Measurements from ENCODE around the gene NDC1. TPM values are rescaled to one million over a fixed set of nuclear protein-coding genes. Genes with fewer than 3 reads are reported as not detected.
A peak's percentile ranks its signal among the peaks of the same experiment; 100 is the strongest.

The NDC1 gene
- total RNA-seq, 2 donors from 2014 or later = 32.4 to 38.7 TPM

- 94% methylated on average over 5 to 7 of the region's 7 CpGs for WGBS, 2 experiments (ENCODE audit: insufficient coverage in 1 of 2, insufficient read length in 1 of 2)
- Histone ChIP-seq H3K9me3 (ENCODE audit: control insufficient read depth, low read length) (no peaks in the 10 kb centered on the region), H3K4me3 (ENCODE audit: low read length) (no peak overlapping the region), H3K36me3 (ENCODE audit: control insufficient read depth, insufficient read depth, low read length) (no peaks in the 10 kb centered on the region), H3K4me1 (ENCODE audit: control insufficient read depth, insufficient read depth, low read length) (no peaks in the 10 kb centered on the region), H3K9ac (ENCODE audit: extremely low read depth, low read length, poor library complexity, severe bottlenecking) (no peak overlapping the region), H3K27ac (ENCODE audit: low read depth, low read length) (no peak overlapping the region), H3K27me3 (ENCODE audit: control insufficient read depth, insufficient read depth, low read length, poor library complexity, severe bottlenecking) (peaks cover 7% of the 10 kb centered on the region)
- Mint-ChIP-seq H3K9me3 (no peaks in the 10 kb centered on the region), H3K4me1 (peaks cover 14% of the 10 kb centered on the region), H3K36me3 (ENCODE audit: low read depth) (no peaks in the 10 kb centered on the region), H3K27me3 (ENCODE audit: insufficient read depth) (no peaks in the 10 kb centered on the region), H3K27ac (no peak overlapping the region), H3K4me3 (no peak overlapping the region)
- DNase-seq = no peak
- no peak for TF ChIP-seq CTCF (conservative IDR thresholded peaks at IDR 0.05)
Measured at GRCh38 chr1:53727461-53728092, 110.5 kb downstream of the NDC1 start.

DNA sequence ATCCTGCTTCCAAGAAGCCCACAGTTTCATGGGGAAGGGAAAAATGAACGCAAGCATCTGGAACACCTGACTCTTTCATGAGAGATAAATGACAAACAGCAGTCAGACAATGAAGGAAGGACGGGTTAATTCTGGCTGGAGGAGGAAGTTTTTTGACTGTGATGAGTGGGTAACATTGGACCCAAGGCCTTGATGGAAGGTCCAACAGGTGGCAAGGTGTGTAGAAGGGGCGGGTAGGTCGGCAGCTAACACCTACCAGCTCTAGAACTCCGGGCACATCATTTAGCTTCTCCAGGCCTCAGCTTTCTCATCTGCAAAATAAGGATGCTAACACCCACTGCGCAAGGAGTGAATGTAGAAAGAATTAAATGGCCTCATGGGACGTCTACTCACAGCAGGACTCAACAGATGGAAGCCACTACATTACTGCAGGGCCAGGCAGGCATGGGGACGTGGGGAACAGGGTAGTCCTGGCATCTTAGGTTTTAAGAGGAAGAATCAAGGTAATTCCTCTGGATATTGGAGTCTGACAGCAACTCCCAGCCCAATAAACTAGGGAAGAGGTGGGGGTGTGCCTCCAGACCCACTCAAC lies 112.0 kb downstream of the NDC1 start:
- no peak overlapping the region for H3K4me3 Mint-ChIP-seq
- TF ChIP-seq CTCF (conservative IDR thresholded peaks at IDR 0.05) = no peak
- H3K36me3 ChIP-seq (ENCODE audit: control insufficient read depth, insufficient read depth, low read length) = no peaks in the 10 kb centered on the region
- no peak overlapping the region for H3K4me3 ChIP-seq (ENCODE audit: low read length)
- DNase-seq = no peak
- no peak overlapping the region for H3K27ac Mint-ChIP-seq
- H3K9me3 Mint-ChIP-seq = no peaks in the 10 kb centered on the region
- H3K4me1 ChIP-seq (ENCODE audit: control insufficient read depth, insufficient read depth, low read length) = no peaks in the 10 kb centered on the region
- H3K27me3 ChIP-seq (ENCODE audit: control insufficient read depth, insufficient read depth, low read length, poor library complexity, severe bottlenecking) = peaks cover under 1% of the 10 kb centered on the region
- peaks cover 14% of the 10 kb centered on the region for H3K4me1 Mint-ChIP-seq
- H3K9ac ChIP-seq (ENCODE audit: extremely low read depth, low read length, poor library complexity, severe bottlenecking) = no peak overlapping the region
- WGBS, 2 experiments (ENCODE audit: insufficient coverage in 1 of 2, insufficient read length in 1 of 2) = 92 to 96% methylated on average over 7 to 8 of the region's 8 CpGs
- no peaks in the 10 kb centered on the region for H3K36me3 Mint-ChIP-seq (ENCODE audit: low read depth)
- H3K9me3 ChIP-seq (ENCODE audit: control insufficient read depth, low read length) = no peaks in the 10 kb centered on the region
- H3K27me3 Mint-ChIP-seq (ENCODE audit: insufficient read depth) = no peaks in the 10 kb centered on the region
- H3K27ac ChIP-seq (ENCODE audit: low read depth, low read length) = no peak overlapping the region

DNA sequence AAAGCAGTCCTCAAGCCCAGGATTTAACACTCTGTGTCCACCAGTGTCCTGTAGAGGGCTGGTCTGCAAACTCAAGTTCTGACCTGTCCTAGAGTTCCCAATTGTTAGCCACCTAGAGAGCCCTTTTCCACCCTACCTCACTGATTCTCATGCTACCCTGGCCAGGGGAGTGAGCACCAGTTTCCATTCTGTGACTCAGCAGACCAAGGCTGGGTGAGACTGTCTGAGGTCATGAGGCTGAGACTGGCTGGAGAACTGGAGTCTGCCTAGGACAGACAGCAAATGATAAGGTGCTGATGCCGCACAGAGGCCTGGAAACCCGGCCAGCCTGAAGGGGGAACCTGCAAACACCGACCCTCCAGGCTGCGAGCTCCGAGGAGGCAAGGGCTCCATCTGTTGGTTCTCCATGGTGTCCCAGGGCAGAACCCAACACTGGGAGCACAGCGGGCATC lies 112.8 kb downstream of the NDC1 start:
- 38 to 42% methylated on average over 4 to 6 of the region's 6 CpGs for WGBS, 2 experiments (ENCODE audit: insufficient coverage in 1 of 2, insufficient read length in 1 of 2)
- Mint-ChIP-seq H3K27me3 (ENCODE audit: insufficient read depth) (no peaks in the 10 kb centered on the region), H3K9me3 (no peaks in the 10 kb centered on the region), H3K4me3 (no peak overlapping the region), H3K4me1 (peaks cover 14% of the 10 kb centered on the region), H3K27ac (peak overlapping the region; percentile 40), H3K36me3 (ENCODE audit: low read depth) (no peaks in the 10 kb centered on the region)
- Histone ChIP-seq H3K36me3 (ENCODE audit: control insufficient read depth, insufficient read depth, low read length) (no peaks in the 10 kb centered on the region), H3K4me1 (ENCODE audit: control insufficient read depth, insufficient read depth, low read length) (no peaks in the 10 kb centered on the region), H3K27me3 (ENCODE audit: control insufficient read depth, insufficient read depth, low read length, poor library complexity, severe bottlenecking) (no peaks in the 10 kb centered on the region), H3K9me3 (ENCODE audit: control insufficient read depth, low read length) (no peaks in the 10 kb centered on the region), H3K9ac (ENCODE audit: extremely low read depth, low read length, poor library complexity, severe bottlenecking) (no peak overlapping the region), H3K27ac (ENCODE audit: low read depth, low read length) (no peak overlapping the region), H3K4me3 (ENCODE audit: low read length) (no peak overlapping the region)
- TF ChIP-seq CTCF (conservative IDR thresholded peaks at IDR 0.05) = peak; percentile 82
- peak; percentile 91 for DNase-seq

Measured in endodermal cell (in vitro differentiated cells).